H1 (cell line): Measurements from ENCODE around the gene CEND1. TPM values are rescaled to one million over a fixed set of nuclear protein-coding genes. Genes with fewer than 3 reads are reported as not detected.

ENCODE experiments used
- CTCF ChIA-PET: fragments of 300-600 bp; sonication (Branson Sonifier 250); formaldehyde crosslinking; loops from one replicate; lab custom pipeline; 2021; ENCODE audit not compliant: partially characterized antibody; lab: Charles Lee
- POLR2A ChIA-PET: fragments of 300-600 bp; sonication (Branson Sonifier 250); formaldehyde crosslinking; loops from one replicate; lab custom pipeline; 2021; ENCODE audit warnings: inconsistent platforms; ENCODE audit not compliant: partially characterized antibody; lab: Charles Lee
- DNase-seq, 2 experiments: peaks; one replicate each; pipeline versions ENCODE4 v3.0.0 to v3.0.0-alpha.2; 2010 to 2022; ENCODE audit warnings: low spot score in 2 of 2, low read depth in 1 of 2, mixed read lengths in 1 of 2
- FAIRE-seq: peaks from 2 replicates; lab custom pipeline; 2011; peaks lifted over from hg19 to GRCh38; lab: Jason Lieb, UNC
- H2AFZ ChIP-seq: 2 replicates; pipeline ENCODE4 v1.8.1; 2012; ENCODE audit warnings: low read length, inconsistent platforms
- H2AK5ac ChIP-seq: 2 replicates; pipeline ENCODE4 v1.6.1; 2013; ENCODE audit warnings: low read depth, low read length
- H2BK120ac ChIP-seq: replicated peaks from 2 replicates; pipeline ENCODE3; 2013; ENCODE audit warnings: low read depth, low read length, inconsistent platforms
- H2BK12ac ChIP-seq: 2 replicates; pipeline ENCODE4 v1.6.1; 2013; ENCODE audit warnings: low read depth, low read length
- H2BK15ac ChIP-seq: 2 replicates; pipeline ENCODE4 v1.6.1; 2013; ENCODE audit warnings: low read length
- H2BK20ac ChIP-seq: 2 replicates; pipeline ENCODE4 v1.6.1; 2013; ENCODE audit warnings: low read length
- H2BK5ac ChIP-seq: 2 replicates; pipeline ENCODE4 v1.6.1; 2013; ENCODE audit warnings: low read depth, low read length
- H3K14ac ChIP-seq: 2 replicates; pipeline ENCODE4 v1.6.1; 2013; ENCODE audit warnings: inconsistent platforms; ENCODE audit not compliant: insufficient read length
- H3K18ac ChIP-seq: 2 replicates; pipeline ENCODE4 v1.6.1; 2013; ENCODE audit warnings: low read length; ENCODE audit errors: extremely low read depth
- H3K23ac ChIP-seq: 2 replicates; pipeline ENCODE4 v1.6.1; 2013; ENCODE audit warnings: inconsistent platforms; ENCODE audit not compliant: insufficient read length
- H3K23me2 ChIP-seq: 2 replicates; pipeline ENCODE4 v1.6.1; 2013; ENCODE audit warnings: low read depth, low read length
- H3K27ac ChIP-seq: 2 replicates; pipeline ENCODE4 v1.6.1; 2011; ENCODE audit warnings: low read depth, low read length, inconsistent platforms
- H3K27me3 ChIP-seq, 4 experiments: replicated peaks in 1 of 4; 1 replicate in 1 of 4; 2 replicates in 3 of 4; pipeline versions ENCODE4 v1.6.1 to v1.8.1; 2011 to 2013; ENCODE audit warnings: low read length in 3 of 4, mild to moderate bottlenecking in 3 of 4, inconsistent platforms in 2 of 4, mixed read lengths in 2 of 4, moderate library complexity in 1 of 4; ENCODE audit not compliant: control insufficient read depth in 3 of 4, insufficient read depth in 3 of 4; ENCODE audit errors: extremely low read depth in 1 of 4
- H3K36me3 ChIP-seq, 4 experiments: 2 replicates each; pipeline versions ENCODE4 v1.6.1 to v1.8.1; 2011 to 2013; ENCODE audit warnings: mild to moderate bottlenecking in 4 of 4, low read length in 3 of 4, moderate library complexity in 2 of 4, control low read depth in 1 of 4, inconsistent platforms in 1 of 4; ENCODE audit not compliant: insufficient read depth in 4 of 4, control insufficient read depth in 2 of 4
- H3K4ac ChIP-seq: replicated peaks from 2 replicates; pipeline ENCODE3; 2013; ENCODE audit warnings: low read length, low read depth, mixed read lengths, inconsistent platforms; ENCODE audit not compliant: insufficient read length
- H3K4me1 ChIP-seq, 4 experiments: replicated peaks in 1 of 4; 1 replicate in 1 of 4; 2 replicates in 3 of 4; pipeline versions ENCODE4 v1.6.1 to v1.8.1; 2011 to 2013; ENCODE audit warnings: low read length in 3 of 4, inconsistent platforms in 2 of 4, mixed read lengths in 1 of 4; ENCODE audit not compliant: insufficient read depth in 4 of 4, control insufficient read depth in 3 of 4
- H3K4me2 ChIP-seq, 2 experiments: 2 replicates each; pipeline versions ENCODE4 v1.6.1 to v1.8.1; 2011 to 2013; ENCODE audit warnings: low read depth in 2 of 2, low read length in 2 of 2, control low read depth in 1 of 2, inconsistent platforms in 1 of 2, mild to moderate bottlenecking in 1 of 2; ENCODE audit not compliant: insufficient read depth in 1 of 2
- H3K4me3 ChIP-seq, 4 experiments: fragments of 200-600, 300-600 bp in 1 of 4; sonication (generic), shearing (Covaris generic), sonication (Bioruptor Twin) in 1 of 4; 2 replicates each; pipeline versions ENCODE4 v1.5.1 to v1.8.1; 2011 to 2016; ENCODE audit warnings: low read length in 4 of 4, low read depth in 3 of 4, control low read depth in 2 of 4, inconsistent platforms in 2 of 4, mild to moderate bottlenecking in 2 of 4, mixed read lengths in 1 of 4, moderate library complexity in 1 of 4; ENCODE audit not compliant: insufficient read depth in 2 of 4; ENCODE audit errors: extremely low read depth in 1 of 4
- H3K56ac ChIP-seq: replicated peaks from 2 replicates; pipeline ENCODE3; 2013; ENCODE audit warnings: low read depth, mild to moderate bottlenecking, mixed read lengths, low read length, inconsistent platforms; ENCODE audit not compliant: insufficient read length
- H3K79me1 ChIP-seq: 2 replicates; pipeline ENCODE4 v1.6.1; 2013; ENCODE audit warnings: low read depth, low read length, control low read depth
- H3K79me2 ChIP-seq, 2 experiments: 2 replicates each; pipeline versions ENCODE4 v1.6.1 to v1.8.1; 2012 to 2013; ENCODE audit warnings: low read length in 2 of 2, mild to moderate bottlenecking in 2 of 2, inconsistent platforms in 1 of 2; ENCODE audit not compliant: insufficient read depth in 2 of 2, control insufficient read depth in 1 of 2
- H3K9ac ChIP-seq, 4 experiments: replicated peaks in 1 of 4; 1 replicate in 1 of 4; 2 replicates in 3 of 4; pipeline versions ENCODE4 v1.6.1 to v1.8.1; 2011 to 2013; ENCODE audit warnings: low read depth in 3 of 4, low read length in 3 of 4, control low read depth in 2 of 4, mild to moderate bottlenecking in 2 of 4, moderate library complexity in 2 of 4, inconsistent platforms in 1 of 4; ENCODE audit errors: extremely low read depth in 1 of 4
- H3K9me3 ChIP-seq, 2 experiments: 2 replicates each; pipeline versions ENCODE4 v1.6.1 to v1.8.1; 2012 to 2013; ENCODE audit warnings: mild to moderate bottlenecking in 2 of 2, moderate library complexity in 2 of 2, control low read depth in 1 of 2, inconsistent platforms in 1 of 2, low read depth in 1 of 2, low read length in 1 of 2, mixed read lengths in 1 of 2; ENCODE audit not compliant: insufficient read depth in 2 of 2
- H4K20me1 ChIP-seq, 2 experiments: replicated peaks in 1 of 2; 2 replicates each; pipeline versions ENCODE3 to v1.8.1; 2011 to 2013; ENCODE audit warnings: inconsistent platforms in 2 of 2, low read length in 2 of 2, mild to moderate bottlenecking in 1 of 2; ENCODE audit not compliant: insufficient read depth in 2 of 2, control insufficient read depth in 1 of 2
- H4K5ac ChIP-seq: 2 replicates; pipeline ENCODE4 v1.6.1; 2013; ENCODE audit warnings: low read length, low read depth, mixed read lengths, inconsistent platforms; ENCODE audit not compliant: insufficient read length
- H4K8ac ChIP-seq: 2 replicates; pipeline ENCODE4 v1.8.0; 2013; ENCODE audit warnings: mild to moderate bottlenecking, moderate library complexity, low read length, inconsistent platforms; ENCODE audit not compliant: insufficient read depth; ENCODE audit errors: extremely low read depth
- H4K91ac ChIP-seq: replicated peaks from 2 replicates; pipeline ENCODE3; 2013; ENCODE audit warnings: low read length, mixed read lengths, inconsistent platforms; ENCODE audit not compliant: insufficient read length
- KDM4A ChIP-seq: IDR thresholded peaks from one replicate; pipeline ENCODE4 v1.7.1; 2012; ENCODE audit warnings: low read depth, mild to moderate bottlenecking, moderate library complexity, low read length, inconsistent platforms; ENCODE audit not compliant: severe bottlenecking
- KDM5A ChIP-seq: fragments of 200-600 bp; IDR thresholded peaks from 2 replicates; pipeline ENCODE4 v1.7.1; 2012; ENCODE audit warnings: mild to moderate bottlenecking, low read length, inconsistent platforms, mixed read lengths
- POLR2AphosphoS5 ChIP-seq: IDR thresholded peaks from 2 replicates; pipeline ENCODE4 v1.6.1; 2011; ENCODE audit warnings: low read depth, low read length
- POU5F1 ChIP-seq: IDR thresholded peaks from 2 replicates; pipeline ENCODE4 v1.6.1; 2011; ENCODE audit warnings: low read depth, mild to moderate bottlenecking, low read length, moderate library complexity
- RXRA ChIP-seq: IDR thresholded peaks from 2 replicates; pipeline ENCODE4 v1.6.1; 2011; ENCODE audit warnings: low read depth, mild to moderate bottlenecking, low read length, moderate library complexity; ENCODE audit not compliant: insufficient read depth
- SP1 ChIP-seq: IDR thresholded peaks from 2 replicates; pipeline ENCODE4 v1.6.1; 2011; ENCODE audit warnings: low read depth, low read length
- TAF7 ChIP-seq: optimal IDR thresholded peaks from 2 replicates; pipeline ENCODE3; 2011; ENCODE audit warnings: low read depth, mild to moderate bottlenecking, inconsistent platforms, low read length, moderate library complexity, borderline replicate concordance
- WGBS, 2 experiments: shearing (Covaris generic) in 1 of 2; methylation state at CpG; one replicate each; pipeline versions ENCODE4 v1.1.6 to v1.1.7; 2013 to 2015; ENCODE audit warnings: low lambda C conversion rate in 2 of 2, mixed read lengths in 2 of 2, inconsistent platforms in 1 of 2, low coverage in 1 of 2, missing lambda C conversion rate in 1 of 2; ENCODE audit not compliant: insufficient replicate concordance in 2 of 2, insufficient coverage in 1 of 2, insufficient read length in 1 of 2; ENCODE audit errors: extremely low coverage in 1 of 2, missing lambda C conversion rate in 1 of 2; 5-methylcytosine and 5-hydroxymethylcytosine counted together
- polyA plus RNA-seq, 7 experiments: library from polyadenylated mRNA; depleted of rRNA in 3 of 7; stranded (reverse) in 5 of 7; unstranded in 2 of 7; fragments of >200 nt in 5 of 7; fragments of 200-250 nt in 2 of 7; gene quantifications; 1 replicate in 5 of 7; 2 replicates in 1 of 7; 4 replicates in 1 of 7; pipeline versions ENCODE4 v1.2.1 to v1.2.3, GENCODE V29; 2011 to 2013; ENCODE audit warnings: missing spikeins in 2 of 7, mixed read lengths in 2 of 7
- total RNA-seq: library from RNA; stranded (reverse); fragmentation: NEBNext Ultra II Directional; extraction: Animal tissue kit (Norgen Biotek cat#: 25700); gene quantifications from 2 replicates; pipeline ENCODE4 v1.2.1, GENCODE V29; 2021
- TF ChIP-seq, protein P1 (sequence below), 3 experiments: IDR thresholded peaks; 1 replicate in 2 of 3; 2 replicates in 1 of 3; pipeline versions ENCODE4 v1.5.1 to v1.6.1; 2011; ENCODE audit warnings: low read length in 3 of 3, mild to moderate bottlenecking in 3 of 3, inconsistent platforms in 2 of 3, low read depth in 1 of 3, moderate library complexity in 1 of 3; ENCODE audit not compliant: insufficient read depth in 1 of 3; ENCODE audit errors: control extremely low read depth in 1 of 3

Gene CEND1
- total and polyA plus RNA-seq, 2 of the 8 experiments (the other 6 are each of a cell fraction or from before 2014, with no cell fraction given) = 0.82 to 5.0 TPM

DNA sequence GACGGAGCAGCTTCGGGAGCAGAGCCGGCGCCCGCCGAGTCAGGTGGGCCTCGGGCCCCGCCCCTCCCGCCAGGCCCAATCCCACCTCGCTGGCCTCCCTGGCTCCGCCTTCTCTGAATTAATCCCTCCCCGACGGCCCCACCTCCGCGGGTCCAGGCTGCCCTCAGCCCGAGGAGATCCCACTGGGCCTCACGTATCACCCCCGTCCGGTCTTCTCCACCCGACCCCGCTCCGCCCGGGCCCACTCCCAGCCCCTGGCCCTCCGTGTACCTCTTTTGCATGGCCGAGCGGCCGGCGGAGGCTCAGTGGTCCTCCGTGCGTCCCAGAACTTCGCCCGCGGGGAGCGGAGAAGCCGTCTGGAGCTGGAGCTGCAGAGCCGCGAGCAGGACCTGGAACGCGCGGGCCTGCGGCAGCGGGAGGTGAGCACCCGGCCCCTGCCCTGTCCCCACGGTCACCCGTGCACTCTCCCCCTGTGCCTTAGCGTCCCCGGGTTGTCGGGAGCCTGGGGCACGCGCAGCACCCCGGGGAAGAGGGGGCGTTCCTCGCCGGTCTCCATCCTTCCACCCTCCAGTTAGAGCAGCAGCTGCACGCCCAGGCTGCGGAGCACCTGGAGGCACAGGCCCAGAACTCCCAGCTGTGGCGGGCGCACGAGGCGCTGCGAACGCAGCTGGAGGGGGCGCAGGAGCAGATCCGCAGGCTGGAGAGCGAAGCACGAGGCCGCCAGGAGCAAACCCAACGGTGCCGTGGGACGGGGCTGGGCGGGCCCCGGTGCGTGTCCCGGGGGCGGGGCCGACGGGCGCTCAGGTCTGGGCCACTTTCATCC is 40.6 kb upstream of the CEND1 start:
- Histone ChIP-seq H3K27ac (no peak overlapping the region), H3K27me3 (peaks cover 6 to 41% (median 31%) of the 10 kb centered on the region in 4 experiments), H3K4me1 (peaks cover 0 to 54% (median 47%) of the 10 kb centered on the region in 4 experiments; a peak in 6 of 7 replicates), H3K9ac (peak overlapping the region in 2 of 4 experiments; percentile 13 to 29; a peak in 2 of 7 replicates), H3K4me3 (peak overlapping the region; percentile 45 to 74 (median 56)), H3K79me2 (no peaks in the 10 kb centered on the region; a peak in 1 of 4 replicates), H2AFZ (no peak overlapping the region), H3K18ac (peak overlapping the region; percentile 38), H4K20me1 (peaks cover 2 to 8% of the 10 kb centered on the region in 2 experiments), H2BK15ac (peak overlapping the region; percentile 29; the same call in 1 of the 2 replicates), H3K56ac (no peak overlapping the region), H3K4ac (no peak overlapping the region), H4K5ac (no peak overlapping the region), H2BK5ac (peak overlapping the region; percentile 16; the same call in 1 of the 2 replicates), H3K36me3 (no peaks in the 10 kb centered on the region), H3K23me2 (peaks cover 34% of the 10 kb centered on the region), H2AK5ac (0 out of 2 replicates have a peak overlapping the region, but pooled peaks have one; percentile 28), H4K91ac (no peak overlapping the region), H2BK120ac (no peak overlapping the region), H3K9me3 (no peaks in the 10 kb centered on the region), H2BK12ac (peak overlapping the region; percentile 39; the same call in 1 of the 2 replicates), H3K23ac (no peak overlapping the region), H3K4me2 (peak overlapping the region; percentile 84 to 98), H4K8ac (0 out of 2 replicates have a peak overlapping the region, but pooled peaks have one; percentile 9), H3K14ac (no peak overlapping the region), H3K79me1 (no peaks in the 10 kb centered on the region; the same call in 1 of the 2 replicates), H2BK20ac (no peak overlapping the region)
- ChIA-PET CTCF (interaction anchor here (0.9 to 3.5 kb wide), 10 partner anchors 9 to 34 kb away, joined by 3 to 26 read pairs (median 4); partner anchors contain the start of genes PNPLA2, POLR2L and TSPAN4), POLR2A (interaction anchor here (0.6 to 53.0 kb wide), 11 partner anchors 0 to 276 kb away, joined by 3 to 1917 read pairs (median 4); partner anchors contain the start of genes CD151, CEND1, CRACR2B and GATD1)
- no peak for DNase-seq
- no peak for FAIRE-seq
- 2% methylated on average over 53 of the region's 78 CpGs; no CpG with 5 or more reads in 1 of the 2 experiments for WGBS, 2 experiments
- TF ChIP-seq RXRA (no peak), KDM4A (peak; percentile 68), TAF7 (no peak), SP1 (0 out of 2 replicates have a peak, but pooled peaks have one; percentile 47), POU5F1 (no peak), POLR2AphosphoS5 (0 out of 2 replicates have a peak, but pooled peaks have one; percentile 14), KDM5A (no peak)
- TF ChIP-seq, protein P1, sequence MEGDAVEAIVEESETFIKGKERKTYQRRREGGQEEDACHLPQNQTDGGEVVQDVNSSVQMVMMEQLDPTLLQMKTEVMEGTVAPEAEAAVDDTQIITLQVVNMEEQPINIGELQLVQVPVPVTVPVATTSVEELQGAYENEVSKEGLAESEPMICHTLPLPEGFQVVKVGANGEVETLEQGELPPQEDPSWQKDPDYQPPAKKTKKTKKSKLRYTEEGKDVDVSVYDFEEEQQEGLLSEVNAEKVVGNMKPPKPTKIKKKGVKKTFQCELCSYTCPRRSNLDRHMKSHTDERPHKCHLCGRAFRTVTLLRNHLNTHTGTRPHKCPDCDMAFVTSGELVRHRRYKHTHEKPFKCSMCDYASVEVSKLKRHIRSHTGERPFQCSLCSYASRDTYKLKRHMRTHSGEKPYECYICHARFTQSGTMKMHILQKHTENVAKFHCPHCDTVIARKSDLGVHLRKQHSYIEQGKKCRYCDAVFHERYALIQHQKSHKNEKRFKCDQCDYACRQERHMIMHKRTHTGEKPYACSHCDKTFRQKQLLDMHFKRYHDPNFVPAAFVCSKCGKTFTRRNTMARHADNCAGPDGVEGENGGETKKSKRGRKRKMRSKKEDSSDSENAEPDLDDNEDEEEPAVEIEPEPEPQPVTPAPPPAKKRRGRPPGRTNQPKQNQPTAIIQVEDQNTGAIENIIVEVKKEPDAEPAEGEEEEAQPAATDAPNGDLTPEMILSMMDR (IDR thresholded peaks at IDR 0.05; ENCODE audit: control extremely low read depth in 1 of 3, insufficient read depth in 1 of 3, low read depth in 1 of 3, low read length in 3 of 3) = peak in 1 of 3 experiments; percentile 12; a peak in 1 of 4 replicates
